SU-DHL-6 (cell line): Measurements from ENCODE around the gene DST.

Experiments used
- H2AFZ ChIP-seq: fragments of 200-600 bp; sonication (generic); 2 replicates; pipeline ENCODE4 v1.6.1; 2014; ENCODE audit warnings: low read depth, mild to moderate bottlenecking, moderate library complexity, mixed read lengths, antibody characterized with exemption, low read length; ENCODE audit not compliant: severe bottlenecking
- H3F3A ChIP-seq: fragments of 200-600 bp; shearing (Covaris generic); 2 replicates; pipeline ENCODE4 v1.6.0; 2016; ENCODE audit warnings: antibody characterized with exemption, mild to moderate bottlenecking; ENCODE audit not compliant: insufficient read depth
- H3K27ac ChIP-seq: fragments of 200-600 bp; sonication (generic); 2 replicates; pipeline ENCODE4 v1.5.1; 2016; ENCODE audit warnings: low read depth, mild to moderate bottlenecking, low read length, moderate library complexity, mixed read lengths
- H3K27me3 ChIP-seq: fragments of 200-600 bp; sonication (generic), shearing (Covaris generic); 2 replicates; pipeline ENCODE4 v1.6.0; 2014; ENCODE audit warnings: mild to moderate bottlenecking, low read length
- H3K36me3 ChIP-seq: fragments of 200-600 bp; sonication (generic); 2 replicates; pipeline ENCODE4 v1.6.1; 2014; ENCODE audit warnings: mild to moderate bottlenecking, low read length, mixed read lengths
- H3K4me2 ChIP-seq: fragments of 300-600, 200-600 bp; shearing (Covaris generic), sonication (generic); 2 replicates; pipeline ENCODE4 v1.6.0; 2014; ENCODE audit warnings: low read length, low read depth, mild to moderate bottlenecking; ENCODE audit not compliant: poor library complexity, severe bottlenecking
- H3K4me3 ChIP-seq: fragments of 200-600 bp; sonication (generic); 2 replicates; pipeline ENCODE4 v1.5.1; 2014; ENCODE audit warnings: antibody characterized with exemption, low read length, mild to moderate bottlenecking, mixed read lengths; ENCODE audit not compliant: insufficient read depth, poor library complexity, severe bottlenecking
- H3K79me2 ChIP-seq: fragments of 200-600 bp; sonication (generic); 2 replicates; pipeline ENCODE4 v1.6.1; 2014; ENCODE audit warnings: mild to moderate bottlenecking, low read length, moderate library complexity; ENCODE audit not compliant: insufficient read depth
- H3K9ac ChIP-seq: fragments of 200-600 bp; sonication (generic); 2 replicates; pipeline ENCODE4 v1.7.0; 2014; ENCODE audit warnings: mild to moderate bottlenecking, low read length
- H3K9me2 ChIP-seq: fragments of 200-600 bp; sonication (generic); replicated peaks from 2 replicates; pipeline ENCODE4 v1.6.1; 2014; ENCODE audit warnings: low read length; ENCODE audit not compliant: insufficient read depth
- H3K9me3 ChIP-seq: fragments of 200-600 bp; sonication (generic); 2 replicates; pipeline ENCODE4 v1.6.1; 2014; ENCODE audit warnings: low read length, mixed read lengths; ENCODE audit not compliant: insufficient read depth
- H4K20me1 ChIP-seq: fragments of 200-600 bp; sonication (generic); 2 replicates; pipeline ENCODE4 v1.6.1; 2014; ENCODE audit warnings: low read depth, mild to moderate bottlenecking, antibody characterized with exemption, low read length, moderate library complexity, mixed read lengths
- EZH2phosphoT487 ChIP-seq: fragments of 200-600 bp; sonication (generic), shearing (Covaris generic); conservative IDR thresholded peaks from 2 replicates; pipeline ENCODE4 v1.6.1; 2018; ENCODE audit warnings: mild to moderate bottlenecking, antibody characterized with exemption, low read length, moderate library complexity, mixed read lengths
- TF ChIP-seq, protein P1 (sequence below): fragments of 200-600 bp; sonication (generic); IDR thresholded peaks from one replicate; pipeline ENCODE4 v1.5.1; 2017; ENCODE audit warnings: antibody characterized with exemption, mild to moderate bottlenecking, low read length, moderate library complexity; ENCODE audit not compliant: insufficient read depth, poor library complexity, severe bottlenecking

DST gene

DNA sequence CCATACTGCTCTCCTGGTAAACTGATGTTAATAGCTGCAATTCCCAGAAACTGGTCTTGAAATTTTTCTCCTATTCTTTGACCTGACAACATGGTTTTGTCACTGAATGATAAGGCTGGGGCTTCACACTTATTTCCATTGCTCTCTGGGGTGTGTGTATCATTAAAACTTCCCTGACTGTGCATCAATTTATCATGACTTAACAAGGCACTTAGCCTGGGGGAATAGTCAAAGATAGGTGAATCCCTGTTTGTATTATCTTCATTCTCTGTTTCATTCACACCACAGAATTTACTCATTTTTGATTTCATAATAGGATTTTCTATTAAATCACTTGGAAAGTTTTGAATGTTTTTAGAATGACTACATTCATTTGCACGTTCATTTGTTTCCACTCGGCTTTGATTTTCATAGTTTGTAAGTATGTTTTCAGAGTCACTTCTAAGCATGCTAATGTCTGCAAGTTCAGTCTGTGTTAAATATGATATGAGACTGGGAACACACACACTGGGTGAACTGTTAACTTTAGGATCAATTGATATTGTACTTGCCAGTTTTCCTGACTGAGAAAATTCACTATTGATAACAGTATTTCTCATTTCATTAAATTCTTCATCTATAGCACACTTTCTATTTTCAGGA is 35.5 kb downstream of the DST start:
- Histone ChIP-seq H3K9me2 (no peaks in the 10 kb centered on the region), H3K27ac (no peak overlapping the region), H3K27me3 (no peaks in the 10 kb centered on the region), H3K79me2 (no peaks in the 10 kb centered on the region), H3K4me3 (no peak overlapping the region), H3K36me3 (no peaks in the 10 kb centered on the region), H3K9ac (no peak overlapping the region), H3F3A (no peaks in the 10 kb centered on the region), H3K9me3 (no peaks in the 10 kb centered on the region), H2AFZ (no peak overlapping the region), H4K20me1 (no peaks in the 10 kb centered on the region), H3K4me2 (no peak overlapping the region)
- no peak for TF ChIP-seq EZH2phosphoT487
- TF ChIP-seq, protein P1, sequence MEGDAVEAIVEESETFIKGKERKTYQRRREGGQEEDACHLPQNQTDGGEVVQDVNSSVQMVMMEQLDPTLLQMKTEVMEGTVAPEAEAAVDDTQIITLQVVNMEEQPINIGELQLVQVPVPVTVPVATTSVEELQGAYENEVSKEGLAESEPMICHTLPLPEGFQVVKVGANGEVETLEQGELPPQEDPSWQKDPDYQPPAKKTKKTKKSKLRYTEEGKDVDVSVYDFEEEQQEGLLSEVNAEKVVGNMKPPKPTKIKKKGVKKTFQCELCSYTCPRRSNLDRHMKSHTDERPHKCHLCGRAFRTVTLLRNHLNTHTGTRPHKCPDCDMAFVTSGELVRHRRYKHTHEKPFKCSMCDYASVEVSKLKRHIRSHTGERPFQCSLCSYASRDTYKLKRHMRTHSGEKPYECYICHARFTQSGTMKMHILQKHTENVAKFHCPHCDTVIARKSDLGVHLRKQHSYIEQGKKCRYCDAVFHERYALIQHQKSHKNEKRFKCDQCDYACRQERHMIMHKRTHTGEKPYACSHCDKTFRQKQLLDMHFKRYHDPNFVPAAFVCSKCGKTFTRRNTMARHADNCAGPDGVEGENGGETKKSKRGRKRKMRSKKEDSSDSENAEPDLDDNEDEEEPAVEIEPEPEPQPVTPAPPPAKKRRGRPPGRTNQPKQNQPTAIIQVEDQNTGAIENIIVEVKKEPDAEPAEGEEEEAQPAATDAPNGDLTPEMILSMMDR: no peak

DNA sequence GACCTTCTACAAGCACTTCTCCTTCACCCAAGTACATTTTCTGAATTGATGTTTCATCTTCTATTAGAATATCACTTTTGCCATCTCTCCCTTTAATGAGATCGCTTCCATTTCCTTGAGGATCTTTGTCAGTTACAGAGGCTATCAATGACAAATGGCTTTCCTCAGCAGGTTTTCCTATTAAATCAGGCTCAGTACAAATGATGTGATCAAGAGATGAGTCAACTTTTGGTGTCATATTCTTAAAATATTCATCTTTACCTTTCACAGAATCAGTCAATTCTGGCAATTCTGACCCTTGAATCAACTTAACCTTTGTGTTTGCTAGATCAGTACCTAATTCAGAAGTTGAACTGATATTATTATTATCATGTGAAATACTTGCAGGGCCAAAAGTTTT is 37.3 kb downstream of the DST start:
- H3K4me3 ChIP-seq: no peak overlapping the region
- no peak overlapping the region for H2AFZ ChIP-seq
- no peaks in the 10 kb centered on the region for H4K20me1 ChIP-seq
- H3K9ac ChIP-seq: no peak overlapping the region
- no peaks in the 10 kb centered on the region for H3K36me3 ChIP-seq
- no peaks in the 10 kb centered on the region for H3K79me2 ChIP-seq
- H3K4me2 ChIP-seq: no peak overlapping the region
- no peaks in the 10 kb centered on the region for H3F3A ChIP-seq
- H3K27ac ChIP-seq: no peak overlapping the region
- no peaks in the 10 kb centered on the region for H3K9me2 ChIP-seq
- TF ChIP-seq EZH2phosphoT487: no peak
- TF ChIP-seq, protein P1: no peak
- no peaks in the 10 kb centered on the region for H3K27me3 ChIP-seq
- H3K9me3 ChIP-seq: no peaks in the 10 kb centered on the region

GRCh38 chr6:56604186-56604585 is 38.5 kb downstream of the DST start:
- Histone ChIP-seq H3K9me2 (no peaks in the 10 kb centered on the region), H3K9ac (no peak overlapping the region), H3F3A (no peaks in the 10 kb centered on the region), H4K20me1 (no peaks in the 10 kb centered on the region), H3K36me3 (no peaks in the 10 kb centered on the region), H2AFZ (no peak overlapping the region), H3K4me2 (no peak overlapping the region), H3K9me3 (no peaks in the 10 kb centered on the region), H3K79me2 (no peaks in the 10 kb centered on the region), H3K27ac (no peak overlapping the region), H3K4me3 (no peak overlapping the region), H3K27me3 (no peaks in the 10 kb centered on the region)
- TF ChIP-seq EZH2phosphoT487: no peak
- TF ChIP-seq, protein P1: no peak
